CD14-positive monocyte (primary cell): ENCODE data around the gene TMPRSS3. TPM values are rescaled to one million over a fixed set of nuclear protein-coding genes. Genes with fewer than 3 reads are reported as not detected.
A peak's percentile ranks its signal among the peaks of the same experiment; 100 is the strongest.

Source experiments
- DNase-seq, 3 donors: peaks; one replicate each; pipeline ENCODE4 v3.0.0-alpha.2; 2011 to 2022
- H2AFZ ChIP-seq: 2 replicates; pipeline ENCODE4 v1.6.0; 2012; ENCODE audit warnings: mild to moderate bottlenecking, low read depth, low read length, inconsistent platforms; ENCODE audit not compliant: insufficient read depth, poor library complexity, severe bottlenecking
- H3K27ac ChIP-seq, 2 donors: 1 replicate in 1 of 2; 2 replicates in 1 of 2; pipeline ENCODE4 v1.5.1; 2012 to 2013; ENCODE audit warnings: low read length in 2 of 2, control low read depth in 1 of 2, inconsistent platforms in 1 of 2, low read depth in 1 of 2, mild to moderate bottlenecking in 1 of 2
- H3K27me3 ChIP-seq, 2 donors: one replicate each; pipeline versions ENCODE4 v1.6.0 to v1.6.1; 2011 to 2013; ENCODE audit warnings: low read length in 2 of 2; ENCODE audit not compliant: control insufficient read depth in 2 of 2, insufficient read depth in 2 of 2
- H3K36me3 ChIP-seq, 2 donors: replicated peaks in 1 of 2; 1 replicate in 1 of 2; 2 replicates in 1 of 2; pipeline versions ENCODE4 v1.5.1 to v1.6.1; 2012 to 2013; ENCODE audit warnings: low read length in 2 of 2, control low read depth in 1 of 2, inconsistent platforms in 1 of 2, mild to moderate bottlenecking in 1 of 2; ENCODE audit not compliant: insufficient read depth in 2 of 2, control insufficient read depth in 1 of 2
- H3K4me1 ChIP-seq, 2 donors: 1 replicate in 1 of 2; 2 replicates in 1 of 2; pipeline versions ENCODE4 v1.5.1 to v1.6.1; 2012 to 2013; ENCODE audit warnings: low read length in 2 of 2, control low read depth in 1 of 2, inconsistent platforms in 1 of 2, mild to moderate bottlenecking in 1 of 2, moderate library complexity in 1 of 2; ENCODE audit not compliant: insufficient read depth in 2 of 2, control insufficient read depth in 1 of 2
- H3K4me2 ChIP-seq: replicated peaks from 2 replicates; pipeline ENCODE3; 2012; ENCODE audit warnings: low read length, moderate library complexity, mild to moderate bottlenecking; ENCODE audit not compliant: poor library complexity, severe bottlenecking; ENCODE audit errors: extremely low read depth
- H3K4me3 ChIP-seq, 3 experiments: fragments of 200-600 bp in 1 of 3; sonication (generic) in 1 of 3; replicated peaks in 1 of 3; 1 replicate in 2 of 3; 2 replicates in 1 of 3; pipeline ENCODE4 v1.5.1; 2011 to 2013; ENCODE audit warnings: low read length in 3 of 3, mild to moderate bottlenecking in 3 of 3, control low read depth in 2 of 3, low read depth in 2 of 3, inconsistent platforms in 1 of 3, moderate library complexity in 1 of 3
- H3K79me2 ChIP-seq: 2 replicates; pipeline ENCODE4 v1.6.0; 2012; ENCODE audit warnings: mild to moderate bottlenecking, control low read depth, inconsistent platforms, low read length, moderate library complexity; ENCODE audit not compliant: insufficient read depth
- H3K9ac ChIP-seq: 2 replicates; pipeline ENCODE4 v1.6.0; 2017; ENCODE audit warnings: low read length, mild to moderate bottlenecking; ENCODE audit not compliant: insufficient read depth, poor library complexity, severe bottlenecking
- H3K9me3 ChIP-seq, 2 donors: replicated peaks in 1 of 2; 1 replicate in 1 of 2; 2 replicates in 1 of 2; pipeline versions ENCODE4 v1.5.1 to v1.6.1; 2012 to 2013; ENCODE audit warnings: low read length in 2 of 2, control low read depth in 1 of 2; ENCODE audit not compliant: control insufficient read depth in 1 of 2, insufficient read depth in 1 of 2
- H4K20me1 ChIP-seq: 2 replicates; pipeline ENCODE4 v1.6.0; 2012; ENCODE audit warnings: mild to moderate bottlenecking, low read length, control low read depth, moderate library complexity; ENCODE audit not compliant: insufficient read depth
- H3K27ac Mint-ChIP-seq, 7 donors: one replicate each; pipeline ENCODE4 v1.8.0; 2020; ENCODE audit warnings: mild to moderate bottlenecking in 7 of 7, mixed read lengths in 7 of 7, moderate library complexity in 6 of 7, inconsistent platforms in 2 of 7
- H3K27me3 Mint-ChIP-seq, 3 donors: one replicate each; pipeline ENCODE4 v1.8.0; 2021 to 2022; ENCODE audit warnings: low read depth in 3 of 3, mild to moderate bottlenecking in 3 of 3, mixed read lengths in 3 of 3, moderate library complexity in 3 of 3, inconsistent platforms in 1 of 3
- H3K36me3 Mint-ChIP-seq, 2 donors: one replicate each; pipeline ENCODE4 v1.8.0; 2020; ENCODE audit warnings: mixed read lengths in 2 of 2, inconsistent platforms in 1 of 2, mild to moderate bottlenecking in 1 of 2
- H3K4me1 Mint-ChIP-seq: one replicate; pipeline ENCODE4 v1.8.0; 2020; ENCODE audit warnings: mild to moderate bottlenecking, mixed read lengths
- H3K4me3 Mint-ChIP-seq, 2 donors: one replicate each; pipeline ENCODE4 v1.8.0; 2020; ENCODE audit warnings: mild to moderate bottlenecking in 2 of 2, mixed read lengths in 2 of 2, moderate library complexity in 1 of 2
- H3K9me3 Mint-ChIP-seq, 7 donors: one replicate each; pipeline ENCODE4 v1.8.0; 2020 to 2022; ENCODE audit warnings: mixed read lengths in 7 of 7, mild to moderate bottlenecking in 6 of 7, moderate library complexity in 6 of 7, inconsistent platforms in 2 of 7
- WGBS: methylation state at CpG from one replicate; pipeline ENCODE4 v1.1.5; 2013; ENCODE audit warnings: missing lambda C conversion rate; ENCODE audit not compliant: insufficient coverage; 5-methylcytosine and 5-hydroxymethylcytosine counted together
- intact Hi-C, 2 donors: fragments of 100-400 bp; cut with micrococcal nuclease; formaldehyde crosslinking; loops; one replicate each; pipeline versions ENCODE4 v1.15.0 to v1.15.1; 2023
- polyA plus RNA-seq, 3 donors: library from polyadenylated mRNA; depleted of rRNA in 1 of 3; unstranded in 2 of 3; stranded (reverse) in 1 of 3; fragments of 300-500 nt in 2 of 3; fragments of >200 nt in 1 of 3; fragmentation: Illumina TruSeq in 2 of 3; gene quantifications; 1 replicate in 2 of 3; 2 replicates in 1 of 3; pipeline ENCODE4 v1.2.3, GENCODE V29; 2012 to 2021
- TF ChIP-seq, protein P1 (sequence below): fragments of 200-600 bp; IDR thresholded peaks from one replicate; pipeline ENCODE4 v1.8.0; 2022; ENCODE audit warnings: antibody characterized with exemption, mild to moderate bottlenecking

The TMPRSS3 gene
- polyA plus RNA-seq, 3 donors: 0.30 TPM; not detected in 2

GRCh38 chr21:42389449-42389835 lies 6.4 kb downstream of the TMPRSS3 start:
- H3K4me3 ChIP-seq: no peak overlapping the region
- no peak overlapping the region for H2AFZ ChIP-seq
- H3K9me3 ChIP-seq: peaks cover 9% of the 10 kb centered on the region in 2 donors
- intact Hi-C loops: no loop called here
- H3K27me3 ChIP-seq: no peaks in the 10 kb centered on the region
- Mint-ChIP-seq H3K27me3 (peaks cover 1 to 7% (median 7%) of the 10 kb centered on the region in 3 donors), H3K9me3 (peaks cover 0 to 7% (median 6%) of the 10 kb centered on the region in 7 donors), H3K4me1 (peaks cover 46% of the 10 kb centered on the region), H3K36me3 (no peaks in the 10 kb centered on the region), H3K27ac (no peak overlapping the region), H3K4me3 (no peak overlapping the region)
- no peak overlapping the region for H3K27ac ChIP-seq
- no peaks in the 10 kb centered on the region for H3K36me3 ChIP-seq
- no peak overlapping the region for H3K4me2 ChIP-seq
- 73% methylated on average over 2 of the region's 6 CpGs for WGBS
- H3K4me1 ChIP-seq: peaks cover 20 to 43% of the 10 kb centered on the region in 2 donors
- no peaks in the 10 kb centered on the region for H4K20me1 ChIP-seq
- no peak overlapping the region for H3K9ac ChIP-seq
- DNase-seq: no peak
- no peaks in the 10 kb centered on the region for H3K79me2 ChIP-seq
- TF ChIP-seq, protein P1, sequence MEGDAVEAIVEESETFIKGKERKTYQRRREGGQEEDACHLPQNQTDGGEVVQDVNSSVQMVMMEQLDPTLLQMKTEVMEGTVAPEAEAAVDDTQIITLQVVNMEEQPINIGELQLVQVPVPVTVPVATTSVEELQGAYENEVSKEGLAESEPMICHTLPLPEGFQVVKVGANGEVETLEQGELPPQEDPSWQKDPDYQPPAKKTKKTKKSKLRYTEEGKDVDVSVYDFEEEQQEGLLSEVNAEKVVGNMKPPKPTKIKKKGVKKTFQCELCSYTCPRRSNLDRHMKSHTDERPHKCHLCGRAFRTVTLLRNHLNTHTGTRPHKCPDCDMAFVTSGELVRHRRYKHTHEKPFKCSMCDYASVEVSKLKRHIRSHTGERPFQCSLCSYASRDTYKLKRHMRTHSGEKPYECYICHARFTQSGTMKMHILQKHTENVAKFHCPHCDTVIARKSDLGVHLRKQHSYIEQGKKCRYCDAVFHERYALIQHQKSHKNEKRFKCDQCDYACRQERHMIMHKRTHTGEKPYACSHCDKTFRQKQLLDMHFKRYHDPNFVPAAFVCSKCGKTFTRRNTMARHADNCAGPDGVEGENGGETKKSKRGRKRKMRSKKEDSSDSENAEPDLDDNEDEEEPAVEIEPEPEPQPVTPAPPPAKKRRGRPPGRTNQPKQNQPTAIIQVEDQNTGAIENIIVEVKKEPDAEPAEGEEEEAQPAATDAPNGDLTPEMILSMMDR: no peak

- Mint-ChIP-seq H3K4me1 (peaks cover 51% of the 10 kb centered on the region), H3K27me3 (peaks cover 1 to 7% (median 7%) of the 10 kb centered on the region in 3 donors), H3K4me3 (peak overlapping the region in 1 of 2 donors; percentile 51), H3K27ac (peak overlapping the region in 3 of 7 donors; percentile 5 to 41 (median 27)), H3K36me3 (no peaks in the 10 kb centered on the region), H3K9me3 (peaks cover 0 to 8% (median 6%) of the 10 kb centered on the region in 7 donors)
- TF ChIP-seq, protein P1: no peak
- no peak overlapping the region for H3K4me2 ChIP-seq
- peaks cover 9 to 10% of the 10 kb centered on the region in 2 donors for H3K9me3 ChIP-seq
- H3K4me1 ChIP-seq: peaks cover 20 to 43% of the 10 kb centered on the region in 2 donors
- no peaks in the 10 kb centered on the region for H3K79me2 ChIP-seq
- no peaks in the 10 kb centered on the region for H3K27me3 ChIP-seq
- no peak overlapping the region for H2AFZ ChIP-seq
- intact Hi-C loops: no loop called here
- no peak overlapping the region for H3K9ac ChIP-seq
- H4K20me1 ChIP-seq: no peaks in the 10 kb centered on the region
- no peak for DNase-seq
- no peak overlapping the region for H3K4me3 ChIP-seq
- WGBS: 76% methylated on average over 16 of the region's 20 CpGs
- no peak overlapping the region for H3K27ac ChIP-seq
- no peaks in the 10 kb centered on the region for H3K36me3 ChIP-seq
Measured at GRCh38 chr21:42388740-42389448, 7.0 kb downstream of the TMPRSS3 start.
